DMS53 treated with DMSO at 0.1 percent for 48 hours (cell line): Measurements from ENCODE around the gene CEP97.
"Not testable (repeated sequence)": the region's sequence is repeated elsewhere in the genome, so short reads cannot be mapped to it uniquely, and the experiment has no call there.

Experiments
- DNase-seq: peaks from one replicate; lab custom pipeline; 2025; ENCODE audit not compliant: unreplicated experiment; lab: John Stamatoyannopoulos, UW

CEP97 gene, protein sequence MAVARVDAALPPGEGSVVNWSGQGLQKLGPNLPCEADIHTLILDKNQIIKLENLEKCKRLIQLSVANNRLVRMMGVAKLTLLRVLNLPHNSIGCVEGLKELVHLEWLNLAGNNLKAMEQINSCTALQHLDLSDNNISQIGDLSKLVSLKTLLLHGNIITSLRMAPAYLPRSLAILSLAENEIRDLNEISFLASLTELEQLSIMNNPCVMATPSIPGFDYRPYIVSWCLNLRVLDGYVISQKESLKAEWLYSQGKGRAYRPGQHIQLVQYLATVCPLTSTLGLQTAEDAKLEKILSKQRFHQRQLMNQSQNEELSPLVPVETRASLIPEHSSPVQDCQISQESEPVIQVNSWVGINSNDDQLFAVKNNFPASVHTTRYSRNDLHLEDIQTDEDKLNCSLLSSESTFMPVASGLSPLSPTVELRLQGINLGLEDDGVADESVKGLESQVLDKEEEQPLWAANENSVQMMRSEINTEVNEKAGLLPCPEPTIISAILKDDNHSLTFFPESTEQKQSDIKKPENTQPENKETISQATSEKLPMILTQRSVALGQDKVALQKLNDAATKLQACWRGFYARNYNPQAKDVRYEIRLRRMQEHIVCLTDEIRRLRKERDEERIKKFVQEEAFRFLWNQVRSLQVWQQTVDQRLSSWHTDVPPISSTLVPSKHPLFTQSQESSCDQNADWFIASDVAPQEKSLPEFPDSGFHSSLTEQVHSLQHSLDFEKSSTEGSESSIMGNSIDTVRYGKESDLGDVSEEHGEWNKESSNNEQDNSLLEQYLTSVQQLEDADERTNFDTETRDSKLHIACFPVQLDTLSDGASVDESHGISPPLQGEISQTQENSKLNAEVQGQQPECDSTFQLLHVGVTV

DNA sequence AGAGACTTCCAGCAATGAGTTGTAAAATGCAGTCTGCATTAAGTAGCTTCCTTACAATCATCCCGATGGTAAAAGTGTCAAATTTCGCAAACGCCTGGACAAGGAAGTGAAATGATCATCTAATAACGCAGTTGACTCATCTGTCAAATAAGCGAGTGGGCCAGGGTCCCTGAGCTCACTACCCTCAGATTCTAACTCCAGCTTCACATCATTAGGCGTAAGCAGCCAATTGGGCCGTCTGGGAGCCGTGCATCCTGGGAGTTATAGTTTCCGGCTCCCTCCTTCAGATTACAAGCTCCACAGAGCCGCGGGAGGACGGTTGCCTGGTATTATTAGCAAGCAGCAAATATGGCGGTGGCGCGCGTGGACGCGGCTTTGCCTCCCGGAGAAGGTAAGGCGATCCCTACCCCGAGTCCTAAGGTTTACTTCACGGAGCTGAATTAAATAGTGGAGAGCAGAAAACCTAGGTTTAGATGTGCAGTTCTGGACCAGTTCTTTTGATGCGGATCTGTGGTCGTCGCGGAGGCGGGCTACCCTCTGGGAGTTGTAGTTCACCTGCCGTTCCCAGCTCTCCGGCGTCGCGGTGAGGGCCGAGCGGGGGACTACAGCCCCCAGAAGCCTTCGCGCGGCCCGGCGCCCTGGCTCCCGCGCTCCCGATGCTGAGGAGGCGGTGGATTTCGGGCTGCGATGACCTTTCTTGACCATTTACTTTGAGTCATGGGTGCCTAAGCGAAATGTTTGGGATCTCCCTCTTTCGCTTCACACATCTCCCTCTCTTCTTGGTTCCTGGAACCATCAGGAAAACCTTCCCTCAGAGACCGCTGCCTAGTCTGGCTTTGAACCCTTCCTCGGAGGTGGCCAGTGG lies at the start of gene CEP97:
CEP97 (plus strand) TSS at position 286 of the 865 bp plus-strand sequence; CDS start at position 349, 63 bp downstream.
- peak; percentile 87 for DNase-seq

DNA sequence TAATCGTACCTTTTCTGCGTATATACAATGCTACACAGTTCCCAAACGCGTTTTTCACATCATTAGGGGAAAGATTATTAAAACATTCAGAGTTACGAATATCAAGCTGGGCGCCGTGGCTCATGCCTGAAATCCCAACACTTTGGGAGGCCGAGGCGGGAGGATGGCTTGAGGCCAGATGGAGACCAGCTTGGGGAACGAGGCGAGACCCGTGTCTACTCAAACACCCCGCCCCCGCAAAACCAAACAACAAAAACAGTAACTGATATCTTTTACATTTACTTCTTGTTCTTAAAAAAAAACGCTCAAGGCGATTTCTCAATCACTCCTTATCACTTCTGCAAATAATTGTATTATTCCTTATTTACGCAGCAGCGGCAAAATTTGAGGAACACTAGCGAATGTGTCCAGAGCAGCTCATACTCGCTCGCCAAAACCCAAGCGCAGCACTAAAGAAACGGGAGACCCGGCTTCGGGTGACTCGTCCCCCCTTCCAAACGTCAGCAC lies 48.7 kb upstream of the CEP97 start:
- DNase-seq = no peak

DNA sequence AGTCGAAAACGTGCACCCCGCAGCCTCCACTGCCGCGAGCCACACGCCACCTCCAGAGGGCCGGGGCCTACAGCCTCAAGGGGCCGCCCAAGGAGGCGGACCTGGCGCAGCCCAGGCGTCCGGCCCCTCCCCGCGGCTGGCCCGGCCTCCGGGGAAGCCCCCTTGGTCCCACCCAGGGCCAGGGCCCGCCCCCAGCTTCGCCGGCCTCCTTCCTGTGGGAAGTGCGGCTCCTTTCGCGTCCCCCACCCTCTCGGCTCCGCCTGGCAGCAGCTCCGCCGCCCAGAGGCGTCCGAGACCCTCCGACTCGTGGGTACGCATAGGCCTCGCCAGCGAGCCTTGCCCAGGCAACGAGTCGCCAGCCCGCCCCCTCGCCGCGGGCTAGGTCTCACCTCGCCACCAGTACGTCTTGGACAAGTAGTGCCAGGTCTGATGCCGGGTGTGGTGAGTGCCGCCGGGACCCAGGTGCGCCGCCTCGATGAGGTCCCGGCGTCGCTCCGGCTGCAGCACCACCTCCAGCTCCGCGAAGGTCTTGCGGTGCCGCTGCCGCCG lies 48.1 kb upstream of the CEP97 start:
- no peak for DNase-seq

DNA sequence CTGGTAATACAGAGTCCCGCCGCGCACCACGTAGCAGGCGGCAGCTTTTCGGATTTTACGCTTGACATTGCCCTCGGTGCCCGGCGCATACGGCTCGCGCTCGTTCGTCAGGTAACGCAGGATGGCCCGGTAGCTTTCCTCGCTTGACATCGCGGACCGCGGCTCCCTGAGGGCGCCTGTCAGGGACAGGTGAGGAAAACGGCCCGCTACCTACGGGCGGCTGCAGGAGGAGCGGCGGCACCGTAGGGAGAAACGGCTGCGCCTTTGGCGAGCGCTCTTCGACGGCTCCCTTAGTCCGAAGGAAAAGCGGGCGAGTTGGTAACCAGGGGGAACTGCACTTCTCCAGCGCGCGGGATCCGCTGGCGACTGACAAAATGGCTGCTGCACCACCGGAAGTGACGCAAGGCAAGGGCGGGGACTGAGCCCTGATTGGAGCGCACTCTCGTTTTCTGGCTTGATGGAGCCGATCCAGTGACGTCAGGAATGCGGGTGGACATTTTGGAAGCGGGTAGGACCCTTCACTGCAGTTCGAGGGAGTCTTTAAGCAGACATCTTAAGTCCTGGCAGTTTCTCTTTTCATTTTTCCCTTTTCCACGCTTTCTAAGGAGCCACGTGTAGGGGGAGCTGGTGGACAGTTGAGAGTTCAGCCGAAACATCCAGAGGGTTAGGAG lies 47.5 kb upstream of the CEP97 start, which contains the start of gene ZBTB11:
ZBTB11 (minus strand) TSS at position 368 of the 671 bp plus-strand sequence; CDS start at position 150, 218 bp downstream.
- no peak for DNase-seq

DNA sequence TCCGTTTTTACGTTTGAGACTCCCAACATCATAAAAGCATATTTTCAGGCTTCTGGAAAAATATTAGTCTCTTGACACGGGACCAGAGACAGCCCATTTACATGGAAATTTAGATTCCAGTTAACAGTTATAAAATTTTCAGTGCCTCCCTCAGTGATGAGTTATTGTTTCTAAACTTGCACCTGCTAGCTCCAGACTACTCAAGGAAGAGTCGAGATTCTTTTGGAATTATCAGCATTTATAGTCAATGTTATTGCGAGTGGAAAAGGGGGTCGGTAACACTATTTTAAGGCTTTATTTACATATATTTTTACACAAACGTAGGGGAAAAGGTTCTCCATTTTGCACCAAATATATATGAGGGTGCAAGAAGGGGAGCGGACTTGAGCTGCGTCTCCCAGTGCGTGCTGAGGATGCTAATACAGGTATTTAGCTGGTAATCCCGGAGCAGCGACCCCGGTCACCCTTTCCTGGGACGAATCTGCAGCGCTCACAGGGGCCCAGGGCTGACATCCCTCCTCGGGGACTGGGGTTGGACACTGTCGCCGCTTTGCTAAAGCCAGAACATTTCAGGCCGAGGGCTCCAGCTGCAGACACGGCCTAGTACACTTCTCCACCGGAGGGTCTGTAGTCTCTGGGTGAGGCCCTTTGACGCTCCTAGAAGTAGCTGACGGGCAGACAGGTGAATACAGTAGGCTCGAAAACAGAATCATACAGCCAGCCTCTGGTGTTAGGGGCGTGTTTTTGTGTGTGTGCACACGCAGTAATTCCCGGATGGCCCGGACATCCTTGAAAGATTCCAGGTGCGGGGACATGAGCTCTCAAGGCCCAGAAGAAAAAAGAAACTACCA lies 46.8 kb upstream of the CEP97 start:
- no peak for DNase-seq

DNA sequence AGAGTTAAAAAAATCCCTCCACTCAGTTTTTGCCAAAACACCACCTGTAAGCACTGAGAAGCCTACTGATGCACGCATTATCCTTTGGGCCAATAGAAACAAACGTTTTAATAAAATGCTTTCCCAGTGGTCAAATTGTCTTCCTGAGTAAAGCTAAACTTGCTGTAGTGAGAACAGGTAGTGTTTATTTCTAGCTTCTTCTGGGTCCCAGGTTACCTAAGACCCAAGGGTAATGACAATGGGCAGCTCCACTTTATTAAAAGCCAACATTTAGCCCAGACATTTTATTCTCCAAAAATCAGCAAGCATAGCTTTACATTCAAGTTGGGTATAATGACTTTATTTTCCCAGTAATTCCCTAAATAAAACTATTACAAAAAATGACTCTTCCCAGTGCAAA lies 45.6 kb upstream of the CEP97 start:
- DNase-seq = not testable (repeated sequence)

DNA sequence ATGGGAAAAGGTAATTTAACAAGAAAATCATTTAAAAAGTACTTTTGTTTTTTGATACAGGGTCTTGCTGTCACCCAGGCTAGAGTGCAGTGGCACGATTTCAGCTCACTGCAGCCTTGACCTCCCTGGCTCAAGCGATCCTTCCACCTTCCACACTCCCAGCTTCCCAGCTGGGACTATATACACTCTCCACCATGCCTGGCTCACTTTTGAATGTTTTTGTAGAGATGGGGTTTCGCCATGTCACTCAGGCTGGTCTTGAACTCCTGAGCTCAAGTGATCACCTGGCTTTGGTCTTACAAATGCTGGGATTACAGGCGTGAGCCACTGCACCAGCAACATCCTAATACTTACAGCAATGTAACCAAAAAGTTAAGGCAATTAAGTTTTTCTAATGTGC lies 43.9 kb upstream of the CEP97 start:
- DNase-seq = no peak

DNA sequence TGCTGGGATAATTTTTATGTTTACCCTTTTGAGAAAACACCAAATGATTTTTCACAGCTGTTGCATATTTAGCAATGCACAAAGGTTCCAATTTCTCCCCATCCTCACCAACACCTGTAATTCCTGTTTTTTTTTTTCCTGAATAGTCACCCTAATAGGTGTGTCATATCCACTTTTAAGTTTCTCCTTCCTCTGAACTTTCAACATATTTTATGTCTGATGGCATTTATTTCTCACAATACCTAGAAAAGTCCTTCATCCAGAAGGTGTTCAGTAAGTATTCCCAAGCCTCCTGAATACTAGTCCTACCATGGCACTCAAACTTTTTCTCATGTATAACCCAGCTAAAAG lies 39.4 kb upstream of the CEP97 start:
- no peak for DNase-seq

DNA sequence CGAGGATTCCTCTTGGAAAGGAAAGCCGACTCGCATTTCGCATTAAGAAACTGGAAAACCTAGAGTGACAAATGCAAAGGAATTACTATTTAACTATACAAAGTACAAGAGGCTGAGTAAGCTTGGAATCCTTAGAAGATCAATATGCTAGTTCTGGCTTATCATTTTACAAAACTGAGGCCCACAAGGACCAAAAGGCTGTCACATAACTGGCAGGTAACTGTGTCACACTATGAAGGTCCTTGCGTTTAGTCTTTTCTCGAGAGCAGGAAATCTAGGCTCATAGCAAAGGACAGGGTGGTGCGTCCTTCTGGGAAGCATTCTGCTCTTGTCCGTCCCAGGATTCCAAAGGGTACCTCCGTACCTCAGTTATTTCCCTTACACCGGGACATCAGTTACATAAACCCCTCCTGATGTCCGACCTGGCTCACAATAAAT lies 38.5 kb upstream of the CEP97 start:
- no peak for DNase-seq

DNA sequence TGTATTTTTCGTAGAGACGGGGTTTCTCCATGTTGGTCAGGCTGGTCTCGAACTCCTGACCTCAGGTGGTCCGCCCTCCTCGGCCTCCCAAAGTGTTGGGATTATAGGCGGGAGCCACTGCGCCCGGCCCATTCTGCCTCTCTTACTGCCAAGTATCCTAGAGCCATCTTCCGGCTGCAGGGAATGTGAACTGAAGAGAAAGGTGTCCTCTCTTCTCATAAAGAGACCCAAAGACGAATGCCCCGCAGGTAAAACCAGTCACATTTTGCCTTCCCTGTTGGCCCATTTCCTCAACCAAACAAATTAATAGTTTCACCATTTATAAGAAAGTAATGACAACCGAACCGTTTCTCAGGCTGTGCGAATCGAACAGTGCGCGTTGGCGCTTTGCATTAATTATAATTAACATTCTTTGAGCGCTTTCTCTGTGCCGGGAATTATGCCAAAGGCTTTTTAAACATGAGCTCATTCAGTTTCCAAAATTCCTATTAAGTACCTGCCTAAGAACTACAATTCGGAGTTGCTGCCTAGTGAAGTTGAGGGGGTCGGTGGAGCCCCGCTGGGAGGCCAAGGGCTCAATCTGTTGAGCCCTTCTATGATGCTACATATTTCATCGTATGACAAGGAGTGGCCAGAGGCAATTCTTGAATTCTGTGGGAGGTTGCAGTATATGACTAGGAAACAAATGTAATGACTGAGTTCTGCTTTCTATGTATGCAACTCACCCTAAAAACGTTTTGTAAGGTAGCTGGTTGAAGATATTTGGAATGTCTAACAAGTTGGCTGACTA lies 37.1 kb upstream of the CEP97 start:
- no peak for DNase-seq

DNA sequence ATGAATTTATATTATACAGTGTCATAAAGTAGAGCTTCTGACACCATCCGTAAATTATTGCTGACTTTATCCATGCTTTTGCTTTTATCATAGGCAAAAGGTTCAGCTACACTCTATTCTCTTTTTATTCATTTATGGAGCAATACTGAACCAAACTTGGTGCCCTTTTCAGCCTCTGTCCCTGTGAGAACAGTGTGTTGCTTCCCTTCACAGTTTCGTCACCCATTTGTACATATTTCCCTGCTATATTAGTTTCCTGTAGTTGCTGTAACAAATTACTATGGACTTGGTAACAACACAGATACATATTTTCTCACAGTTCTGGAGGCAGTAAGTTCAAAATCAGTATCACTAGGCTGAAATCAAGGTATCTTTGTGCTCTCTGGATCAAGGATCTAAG lies 35.1 kb upstream of the CEP97 start:
- no peak for DNase-seq

DNA sequence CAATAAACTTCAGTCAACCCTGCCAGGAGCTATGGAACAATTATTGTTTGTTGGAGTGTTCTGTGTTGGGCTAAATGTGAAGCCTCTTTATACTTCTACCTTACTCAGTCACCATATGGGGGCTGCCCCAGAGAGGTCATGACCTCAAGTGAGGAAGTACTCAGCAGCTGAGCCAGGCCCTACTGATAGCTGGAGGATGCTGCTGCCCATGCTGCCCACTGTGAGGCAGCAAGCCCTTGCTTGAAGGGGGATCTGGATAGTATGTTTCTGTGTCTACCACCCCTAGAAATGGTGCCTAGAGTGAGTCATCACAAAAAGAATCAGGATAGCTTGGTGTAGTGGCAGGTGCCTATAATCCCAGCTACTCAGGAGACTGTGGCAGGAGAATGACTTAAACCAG lies 33.4 kb upstream of the CEP97 start:
- DNase-seq = no peak

DNA sequence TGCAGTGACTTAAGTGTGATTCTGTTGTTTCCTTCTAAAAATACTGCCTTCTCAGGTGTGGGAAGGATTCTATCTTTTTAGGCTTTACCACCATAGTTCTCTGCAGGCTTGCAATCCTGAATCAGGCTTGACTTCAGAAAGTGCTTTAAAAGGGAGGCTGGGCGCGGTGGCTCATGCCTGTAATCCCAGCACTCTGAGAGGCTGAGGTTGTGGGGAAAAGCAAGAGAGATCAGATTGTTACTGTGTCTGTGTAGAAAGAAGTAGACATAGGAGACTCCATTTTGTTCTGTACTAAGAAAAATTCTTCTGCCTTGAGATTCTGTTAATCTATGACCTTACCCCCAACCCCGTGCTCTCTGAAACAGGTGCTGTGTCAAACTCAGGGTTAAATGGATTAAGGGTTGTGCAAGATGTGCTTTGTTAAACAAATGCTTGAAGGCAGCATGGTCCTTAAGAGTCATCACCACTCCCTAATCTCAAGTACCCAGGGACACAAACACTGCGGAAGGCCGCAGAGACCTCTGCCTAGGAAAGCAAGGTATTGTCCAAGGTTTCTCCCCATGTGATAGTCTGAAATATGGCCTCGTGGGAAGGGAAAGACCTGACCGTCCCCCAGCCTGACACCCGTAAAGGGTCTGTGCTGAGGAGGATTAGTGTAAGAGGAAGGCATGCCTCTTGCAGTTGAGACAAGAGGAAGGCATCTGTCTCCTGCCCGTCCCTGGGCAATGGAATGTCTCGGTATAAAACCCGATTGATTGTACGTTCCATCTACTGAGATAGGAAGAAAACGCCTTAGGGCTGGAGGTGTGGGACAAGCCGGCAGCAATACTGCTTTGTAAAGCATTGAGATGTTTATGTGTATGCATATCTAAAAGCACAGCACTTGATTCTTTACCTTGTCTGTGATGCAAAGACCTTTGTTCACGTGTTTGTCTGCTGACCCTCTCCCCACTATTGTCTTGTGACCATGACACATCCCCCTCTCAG lies 32.4 kb upstream of the CEP97 start:
- not testable (repeated sequence) for DNase-seq

DNA sequence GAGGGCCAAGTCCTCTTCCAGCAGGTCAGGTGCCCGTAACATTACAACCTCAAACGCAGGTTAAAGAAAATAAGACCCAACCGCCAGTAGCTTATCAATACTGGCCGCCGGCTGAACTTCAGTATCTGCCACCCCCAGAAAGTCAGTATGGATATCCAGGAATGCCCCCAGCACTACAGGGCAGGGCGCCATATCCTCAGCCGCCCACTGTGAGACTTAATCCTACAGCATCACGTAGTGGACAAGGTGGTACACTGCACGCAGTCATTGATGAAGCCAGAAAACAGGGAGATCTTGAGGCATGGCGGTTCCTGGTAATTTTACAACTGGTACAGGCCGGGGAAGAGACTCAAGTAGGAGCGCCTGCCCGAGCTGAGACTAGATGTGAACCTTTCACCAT lies 30.9 kb upstream of the CEP97 start:
- not testable (repeated sequence) for DNase-seq

DNA sequence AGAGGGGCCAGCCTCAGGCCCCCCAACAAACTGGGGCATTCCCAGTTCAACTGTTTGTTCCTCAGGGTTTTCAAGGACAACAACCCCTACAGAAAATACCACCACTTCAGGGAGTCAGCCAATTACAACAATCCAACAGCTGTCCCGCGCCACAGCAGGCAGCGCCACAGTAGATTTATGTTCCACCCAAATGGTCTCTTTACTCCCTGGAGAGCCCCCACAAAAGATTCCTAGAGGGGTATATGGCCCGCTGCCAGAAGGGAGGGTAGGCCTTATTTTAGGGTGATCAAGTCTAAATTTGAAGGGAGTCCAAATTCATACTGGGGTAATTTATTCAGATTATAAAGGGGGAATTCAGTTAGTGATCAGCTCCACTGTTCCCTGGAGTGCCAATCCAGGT lies 29.6 kb upstream of the CEP97 start:
- DNase-seq = not testable (repeated sequence)

DNA sequence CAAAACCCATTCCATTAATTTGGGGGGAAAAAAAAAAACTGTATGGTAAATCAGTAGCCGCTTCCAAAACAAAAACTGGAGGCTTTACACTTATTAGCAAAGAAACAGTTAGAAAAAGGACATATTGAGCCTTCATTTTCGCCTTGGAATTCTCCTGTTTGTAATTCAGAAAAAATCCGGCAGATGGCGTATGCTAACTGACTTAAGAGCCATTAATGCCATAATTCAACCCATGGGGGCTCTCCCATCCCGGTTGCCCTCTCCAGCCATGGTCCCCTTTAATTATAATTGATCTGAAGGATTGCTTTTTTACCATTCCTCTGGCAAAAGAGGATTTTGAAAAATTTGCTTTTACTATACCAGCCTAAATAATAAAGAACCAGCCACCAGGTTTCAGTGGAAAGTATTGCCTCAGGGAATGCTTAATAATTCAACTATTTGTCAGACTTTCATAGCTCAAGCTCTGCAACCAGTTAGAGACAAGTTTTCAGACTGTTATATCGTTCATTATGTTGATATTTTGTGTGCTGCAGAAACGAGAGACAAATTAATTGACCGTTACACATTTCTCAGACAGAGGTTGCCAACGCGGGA lies 28.5 kb upstream of the CEP97 start:
- no peak for DNase-seq
